Stimulated activated CD4-positive, alpha-beta T cell treated with anti-CD3 and anti-CD28 coated beads, Interleukin-15, amount 100 ng/mL, for 48 hours (primary cell): ENCODE measurements around the gene COL5A1.
"Not testable (repeated sequence)": the region's sequence is repeated elsewhere in the genome, so short reads cannot be mapped to it uniquely, and the experiment has no call there.

Experiments used
- DNase-seq, 2 donors: peaks; one replicate each; pipeline ENCODE4 v3.0.0-alpha.2; 2020; ENCODE audit warnings: low read depth in 2 of 2

The COL5A1 gene

GRCh38 chr9:134638502-134639090 lies 3.0 kb upstream of the COL5A1 start:
- DNase-seq = no peak

GRCh38 chr9:134639994-134640393 lies 1.6 kb upstream of the COL5A1 start:
- DNase-seq = no peak

- no peak for DNase-seq
These were observed 964 bp upstream of the COL5A1 start for GRCh38 chr9:134640506-134641172.

GRCh38 chr9:134641990-134642384 lies 384 bp downstream of the COL5A1 start:
- DNase-seq = no peak

GRCh38 chr9:134642385-134643181 lies 980 bp downstream of the COL5A1 start:
- DNase-seq = no peak

GRCh38 chr9:134643222-134643671 lies 1.6 kb downstream of the COL5A1 start:
- DNase-seq = no peak

- DNase-seq = not testable (repeated sequence)
These were observed 2.8 kb downstream of the COL5A1 start for GRCh38 chr9:134644401-134644724.

GRCh38 chr9:134644725-134645606 lies 3.4 kb downstream of the COL5A1 start:
- DNase-seq = no peak

GRCh38 chr9:134645607-134646365 lies 4.2 kb downstream of the COL5A1 start:
- no peak for DNase-seq

- no peak for DNase-seq
These were observed 5.9 kb downstream of the COL5A1 start for GRCh38 chr9:134647359-134648080.

GRCh38 chr9:134648701-134649530 lies 7.3 kb downstream of the COL5A1 start:
- no peak for DNase-seq

GRCh38 chr9:134650431-134651190 lies 9.0 kb downstream of the COL5A1 start:
- no peak for DNase-seq

GRCh38 chr9:134651226-134651905 lies 9.8 kb downstream of the COL5A1 start:
- no peak for DNase-seq

GRCh38 chr9:134652291-134653225 lies 11.0 kb downstream of the COL5A1 start:
- no peak for DNase-seq

- no peak for DNase-seq
These were observed 11.8 kb downstream of the COL5A1 start for GRCh38 chr9:134653259-134654009.

- DNase-seq = no peak
These were observed 13.5 kb downstream of the COL5A1 start for GRCh38 chr9:134655101-134655500.
